ENCODE results near the gene CPLANE2. TPM values are rescaled to one million over a fixed set of nuclear protein-coding genes. Genes with fewer than 3 reads are reported as not detected.
A peak's percentile ranks its signal among the peaks of the same experiment; 100 is the strongest.

Gene CPLANE2, protein sequence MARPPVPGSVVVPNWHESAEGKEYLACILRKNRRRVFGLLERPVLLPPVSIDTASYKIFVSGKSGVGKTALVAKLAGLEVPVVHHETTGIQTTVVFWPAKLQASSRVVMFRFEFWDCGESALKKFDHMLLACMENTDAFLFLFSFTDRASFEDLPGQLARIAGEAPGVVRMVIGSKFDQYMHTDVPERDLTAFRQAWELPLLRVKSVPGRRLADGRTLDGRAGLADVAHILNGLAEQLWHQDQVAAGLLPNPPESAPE
- 1 to 10 TPM; 2.2 to 4.4 (median 3.1) TPM for total RNA-seq
- long read RNA-seq: 0 reads

DNA sequence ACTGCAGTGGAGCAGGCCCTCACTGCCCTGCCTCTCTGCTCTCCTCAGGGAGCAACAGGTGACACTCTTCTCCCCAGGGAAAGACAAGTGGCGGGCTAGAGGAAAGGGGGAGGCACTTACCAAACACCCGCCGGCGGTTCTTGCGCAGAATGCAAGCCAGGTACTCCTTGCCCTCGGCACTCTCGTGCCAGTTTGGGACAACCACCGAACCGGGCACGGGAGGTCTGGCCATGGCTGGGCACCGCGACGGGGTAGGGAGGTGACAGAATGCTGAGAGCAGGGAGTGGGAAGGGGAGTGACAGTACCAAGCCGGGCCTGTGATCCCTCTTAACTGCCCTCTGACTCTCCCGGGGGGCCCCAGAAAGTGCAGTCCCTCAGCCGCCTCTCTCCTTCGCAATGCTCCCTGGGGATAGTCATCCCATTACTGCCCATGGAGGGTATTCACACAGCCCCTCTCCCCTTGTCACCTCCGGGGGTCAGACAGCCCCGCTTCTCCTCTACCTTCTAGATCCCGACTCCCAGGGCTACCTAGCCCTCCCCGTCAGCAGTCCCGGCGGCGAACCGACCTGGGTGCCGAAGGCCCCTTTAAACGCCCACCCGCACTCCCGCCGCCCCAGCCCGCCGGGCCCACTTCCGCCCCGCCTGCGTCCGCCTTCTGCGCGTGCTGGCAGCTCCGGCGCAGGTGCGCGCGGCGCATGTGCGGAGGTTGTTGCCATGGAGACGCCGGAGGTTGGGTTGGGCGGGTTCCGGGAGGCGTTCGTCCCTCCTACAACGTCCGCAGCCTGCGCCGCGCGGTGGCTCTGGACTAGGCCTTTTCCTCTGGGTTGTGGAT lies at the start of gene CPLANE2:
Gene CPLANE2 (minus strand): TSS at position 673 of the 832 bp plus-strand sequence. CDS start 441 bp downstream, at position 232.
- ATAC-seq (peak; percentile 92 to 97 (median 95)), DNase-seq (peak; percentile 96 to 97 (median 97))
- WGBS (ENCODE audit: insufficient coverage, low coverage, low lambda C conversion rate, missing lambda C conversion rate): 2% methylated on average over 17 of the region's 57 CpGs
- H3K9me3 ChIP-seq: no peaks in the 10 kb centered on the region
- no peak for TF ChIP-seq POLR2A (IDR thresholded peaks at IDR 0.05)
- TF ChIP-seq, protein P1, sequence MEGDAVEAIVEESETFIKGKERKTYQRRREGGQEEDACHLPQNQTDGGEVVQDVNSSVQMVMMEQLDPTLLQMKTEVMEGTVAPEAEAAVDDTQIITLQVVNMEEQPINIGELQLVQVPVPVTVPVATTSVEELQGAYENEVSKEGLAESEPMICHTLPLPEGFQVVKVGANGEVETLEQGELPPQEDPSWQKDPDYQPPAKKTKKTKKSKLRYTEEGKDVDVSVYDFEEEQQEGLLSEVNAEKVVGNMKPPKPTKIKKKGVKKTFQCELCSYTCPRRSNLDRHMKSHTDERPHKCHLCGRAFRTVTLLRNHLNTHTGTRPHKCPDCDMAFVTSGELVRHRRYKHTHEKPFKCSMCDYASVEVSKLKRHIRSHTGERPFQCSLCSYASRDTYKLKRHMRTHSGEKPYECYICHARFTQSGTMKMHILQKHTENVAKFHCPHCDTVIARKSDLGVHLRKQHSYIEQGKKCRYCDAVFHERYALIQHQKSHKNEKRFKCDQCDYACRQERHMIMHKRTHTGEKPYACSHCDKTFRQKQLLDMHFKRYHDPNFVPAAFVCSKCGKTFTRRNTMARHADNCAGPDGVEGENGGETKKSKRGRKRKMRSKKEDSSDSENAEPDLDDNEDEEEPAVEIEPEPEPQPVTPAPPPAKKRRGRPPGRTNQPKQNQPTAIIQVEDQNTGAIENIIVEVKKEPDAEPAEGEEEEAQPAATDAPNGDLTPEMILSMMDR (IDR thresholded peaks at IDR 0.05): peak in 1 of 4 donors; percentile 1
- H3K36me3 ChIP-seq: no peaks in the 10 kb centered on the region
- H3K27ac ChIP-seq: peak within 1 kb of the TSS; percentile 55 to 62 (median 60)
- no peaks in the 10 kb centered on the region for H3K27me3 ChIP-seq
- H3K4me3 ChIP-seq: peak within 1 kb of the TSS; percentile 52 to 78 (median 78)
- peaks cover 0 to 14% (median 4%) of the 10 kb centered on the region in 4 donors for H3K4me1 ChIP-seq
- intact Hi-C loops (cut with DNase I): no loop called here

DNA sequence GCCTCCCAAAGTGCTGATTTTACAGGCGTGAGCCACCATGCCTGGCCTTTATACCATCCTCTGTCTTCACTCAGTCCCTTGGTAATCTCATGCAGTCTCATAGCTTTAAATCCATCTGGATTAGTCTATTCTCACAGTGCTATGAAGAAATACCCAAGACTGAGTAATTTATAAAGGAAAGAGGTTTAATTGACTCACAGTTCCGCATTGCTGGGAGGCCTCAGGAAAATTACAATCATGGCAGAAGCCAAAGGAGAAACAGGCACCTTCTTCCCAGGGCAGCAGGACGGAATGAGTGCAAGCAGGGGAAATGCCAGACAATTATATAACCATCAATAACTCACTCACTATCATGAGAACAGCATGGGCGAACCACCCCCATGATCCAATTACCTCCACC lies 49.1 kb upstream of the CPLANE2 start:
- WGBS (ENCODE audit: insufficient coverage, low coverage, low lambda C conversion rate, missing lambda C conversion rate): 91% methylated on average over 4 of the region's 4 CpGs
- TF ChIP-seq, protein P1 (IDR thresholded peaks at IDR 0.05): no peak
- no peak for TF ChIP-seq POLR2A (IDR thresholded peaks at IDR 0.05)
- intact Hi-C loops (cut with DNase I): no loop called here

DNA sequence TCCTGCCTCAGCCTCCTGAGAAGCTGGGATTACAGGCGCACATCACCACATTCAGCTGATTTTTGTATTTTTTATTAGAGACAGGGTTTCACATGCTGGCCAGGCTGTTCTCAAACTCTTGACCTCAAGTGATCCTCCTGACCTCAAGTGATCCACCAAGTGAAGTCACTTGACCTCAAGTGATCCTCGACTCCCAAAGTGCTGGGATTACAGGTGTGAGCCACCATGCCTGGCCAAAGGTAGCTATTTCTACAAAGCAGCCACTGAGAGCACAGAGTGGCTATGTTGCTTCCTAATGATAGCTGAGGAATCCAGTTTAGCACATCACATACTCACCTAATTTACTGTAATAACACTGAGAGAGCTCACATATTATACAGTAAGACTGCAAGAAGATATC lies 44.8 kb upstream of the CPLANE2 start:
- Histone ChIP-seq H3K36me3 (no peaks in the 10 kb centered on the region), H3K27ac (no peak overlapping the region), H3K4me1 (no peaks in the 10 kb centered on the region), H3K4me3 (no peak overlapping the region), H3K27me3 (no peaks in the 10 kb centered on the region), H3K9me3 (no peaks in the 10 kb centered on the region)
- ATAC-seq (no peak), DNase-seq (no peak)
- intact Hi-C loops (cut with DNase I): no loop called here
- 79% methylated on average over 2 of the region's 2 CpGs for WGBS (ENCODE audit: insufficient coverage, low coverage, low lambda C conversion rate, missing lambda C conversion rate)
- TF ChIP-seq, protein P1 (IDR thresholded peaks at IDR 0.05): no peak
- TF ChIP-seq POLR2A (IDR thresholded peaks at IDR 0.05): no peak

More for the DNA sequence above, 49.1 kb upstream of the CPLANE2 start:
- H3K4me3 ChIP-seq: no peak overlapping the region
- no peaks in the 10 kb centered on the region for H3K4me1 ChIP-seq
- no peak for ATAC-seq
- H3K27ac ChIP-seq: no peak overlapping the region
- H3K9me3 ChIP-seq: no peaks in the 10 kb centered on the region
- DNase-seq: no peak
- no peaks in the 10 kb centered on the region for H3K27me3 ChIP-seq
- H3K36me3 ChIP-seq: no peaks in the 10 kb centered on the region

DNA sequence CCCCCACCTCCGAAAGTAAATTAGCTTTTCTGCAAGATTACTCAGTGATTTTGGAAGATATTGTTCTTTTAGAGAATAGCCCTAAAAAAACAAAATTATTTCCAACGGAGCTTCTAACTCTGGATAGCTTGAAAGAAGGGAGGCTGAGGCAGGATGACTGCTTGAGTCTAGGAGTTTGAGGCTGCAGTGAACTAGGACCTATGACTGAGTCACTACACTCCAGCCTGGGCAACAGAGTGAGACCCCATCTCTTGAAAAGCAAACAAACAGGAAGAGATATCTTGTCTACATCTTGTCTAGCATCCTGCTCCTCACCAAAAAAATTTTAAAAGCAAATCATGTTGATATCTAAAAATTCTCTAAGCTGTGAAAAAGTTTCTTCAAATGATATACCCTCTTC lies 42.2 kb upstream of the CPLANE2 start:
- no peaks in the 10 kb centered on the region for H3K4me1 ChIP-seq
- intact Hi-C loops (cut with DNase I): no loop called here

More for the DNA sequence above, 42.2 kb upstream of the CPLANE2 start:
- Histone ChIP-seq H3K36me3 (no peaks in the 10 kb centered on the region), H3K27me3 (no peaks in the 10 kb centered on the region), H3K9me3 (no peaks in the 10 kb centered on the region), H3K4me3 (no peak overlapping the region), H3K27ac (no peak overlapping the region)
- DNase-seq: no peak
- TF ChIP-seq, protein P1 (IDR thresholded peaks at IDR 0.05): no peak
- TF ChIP-seq POLR2A (IDR thresholded peaks at IDR 0.05): no peak
- ATAC-seq: peak in 1 of 4 donors; percentile 47
- WGBS (ENCODE audit: insufficient coverage, low coverage, low lambda C conversion rate, missing lambda C conversion rate): 64% methylated on average over 2 of the region's 2 CpGs
